Right cardiac atrium (tissue), 5 donors: Measurements from ENCODE around the gene PDE4B. TPM values are rescaled to one million over a fixed set of nuclear protein-coding genes. Genes with fewer than 3 reads are reported as not detected.

Source experiments
- ATAC-seq, 2 donors: fragments of 200-7000 bp; cut with Tn5 transposase; one replicate each; pipeline versions ENCODE4 v1.8.0 to v1.9.1; 2020; ENCODE audit warnings: moderate library complexity in 2 of 2, mild to moderate bottlenecking in 1 of 2
- DNase-seq, 3 donors: peaks; one replicate each; pipeline ENCODE4 v3.0.0-alpha.2; 2020
- H3K27ac ChIP-seq: one replicate; pipeline ENCODE4 v1.5.1; 2013; ENCODE audit warnings: mild to moderate bottlenecking, low read length, control low read depth, moderate library complexity
- H3K27me3 ChIP-seq: one replicate; pipeline ENCODE4 v1.6.1; 2013; ENCODE audit not compliant: control insufficient read depth, insufficient read depth
- H3K4me1 ChIP-seq: one replicate; pipeline ENCODE4 v1.6.1; 2013; ENCODE audit warnings: low read length; ENCODE audit not compliant: control insufficient read depth, insufficient read depth
- H3K4me3 ChIP-seq: one replicate; pipeline ENCODE4 v1.5.1; 2013; ENCODE audit warnings: low read length, control low read depth
- H3K9me3 ChIP-seq: one replicate; pipeline ENCODE4 v1.6.1; 2013; ENCODE audit warnings: low read length; ENCODE audit not compliant: control insufficient read depth
- WGBS: extraction: QIAGEN DNeasy Blood & Tissue Kit; methylation state at CpG from one replicate; pipeline ENCODE4 v1.1.7; 2013; 5-methylcytosine and 5-hydroxymethylcytosine counted together
- intact Hi-C, 4 donors: fragments of 100-400 bp; cut with DNase I; formaldehyde crosslinking; loops; one replicate each; pipeline versions ENCODE4 v1.11.0 to v1.14.0; 2022 to 2023
- polyA plus RNA-seq: library from polyadenylated mRNA; stranded (reverse); fragments of 200-250 nt; gene quantifications from one replicate; pipeline ENCODE4 v1.2.3, GENCODE V29; 2013
- total RNA-seq, 4 donors: library from RNA; stranded (reverse); fragmentation: NEBNext Ultra II Directional; extraction: Animal tissue kit (Norgen Biotek cat#: 25700); gene quantifications; one replicate each; pipeline ENCODE4 v1.2.1, GENCODE V29; 2021
- donor health status: healthy with polysubstance abuse.
- donor health status: DM: no; HTN: yes; CAD: no.
- donor health status: DM: no; HTN: no; CAD: no.
- donor health status: DM: no; HTN: yes; CAD: no; lungs with severe emphysema.
- donor health status: DM: yes; HTN: yes; CAD: no.

PDE4B gene
- total and polyA plus RNA-seq, 5 donors = 8.2 to 37.5 (median 26.0) TPM

DNA sequence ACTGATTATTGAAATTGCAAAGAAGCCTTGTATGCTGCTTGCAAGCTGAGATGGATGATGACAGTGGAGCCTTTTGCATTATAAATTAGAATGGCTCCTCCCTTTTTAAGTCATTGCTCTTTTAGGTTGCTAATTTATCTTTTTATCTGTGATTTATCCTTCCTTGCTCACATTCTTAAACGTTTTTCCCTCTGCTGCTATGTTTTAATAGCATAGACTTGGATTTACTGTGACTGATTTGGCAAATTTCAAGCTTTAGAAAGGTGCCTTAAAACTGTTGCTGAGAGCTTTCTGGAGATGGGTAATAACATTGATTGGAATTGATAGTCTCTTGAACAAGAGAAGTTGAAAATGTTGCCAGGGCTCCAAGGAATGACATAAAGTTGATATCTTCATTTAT is 427.8 kb downstream of the PDE4B start:
- 10% methylated on average over 1 of the region's 1 CpG for WGBS
- H3K4me1 ChIP-seq = no peaks in the 10 kb centered on the region
- no peaks in the 10 kb centered on the region for H3K9me3 ChIP-seq
- ATAC-seq (no peak), DNase-seq (no peak)
- intact Hi-C loops = no loop called here
- no peak overlapping the region for H3K27ac ChIP-seq
- H3K27me3 ChIP-seq = no peaks in the 10 kb centered on the region
- no peak overlapping the region for H3K4me3 ChIP-seq

DNA sequence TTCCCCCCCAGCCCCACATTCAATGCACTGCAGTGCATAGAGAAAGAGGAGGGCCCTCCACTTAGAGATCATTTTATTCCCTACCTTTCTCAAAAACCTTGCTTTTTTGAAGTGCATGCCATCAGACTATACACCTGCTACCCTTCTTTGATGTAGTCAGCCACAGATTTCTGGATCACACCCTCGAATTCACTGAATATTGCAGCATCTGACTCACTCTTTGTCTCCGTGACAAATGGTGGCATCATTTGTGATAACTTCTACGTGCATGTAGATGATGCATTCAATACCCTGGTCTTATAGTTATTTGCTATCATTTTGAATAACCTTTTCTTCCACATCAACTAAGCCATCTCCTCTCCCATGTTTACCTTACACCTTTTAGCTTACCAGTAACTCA is 431.0 kb downstream of the PDE4B start:
- no peaks in the 10 kb centered on the region for H3K27me3 ChIP-seq
- ATAC-seq = no peak
- intact Hi-C loops = no loop called here
- H3K4me3 ChIP-seq = no peak overlapping the region
- no peak for DNase-seq
- WGBS = 80% methylated on average over 3 of the region's 3 CpGs
- H3K9me3 ChIP-seq = no peaks in the 10 kb centered on the region
- no peaks in the 10 kb centered on the region for H3K4me1 ChIP-seq
- no peak overlapping the region for H3K27ac ChIP-seq

GRCh38 chr1:66226985-66227384 is 434.3 kb downstream of the PDE4B start:
- Histone ChIP-seq H3K27ac (no peak overlapping the region), H3K9me3 (no peaks in the 10 kb centered on the region), H3K4me3 (no peak overlapping the region), H3K27me3 (no peaks in the 10 kb centered on the region), H3K4me1 (no peaks in the 10 kb centered on the region)
- DNase-seq (no peak), ATAC-seq (no peak)
- 89% methylated on average over 4 of the region's 4 CpGs for WGBS
- intact Hi-C loops = no loop called here

DNA sequence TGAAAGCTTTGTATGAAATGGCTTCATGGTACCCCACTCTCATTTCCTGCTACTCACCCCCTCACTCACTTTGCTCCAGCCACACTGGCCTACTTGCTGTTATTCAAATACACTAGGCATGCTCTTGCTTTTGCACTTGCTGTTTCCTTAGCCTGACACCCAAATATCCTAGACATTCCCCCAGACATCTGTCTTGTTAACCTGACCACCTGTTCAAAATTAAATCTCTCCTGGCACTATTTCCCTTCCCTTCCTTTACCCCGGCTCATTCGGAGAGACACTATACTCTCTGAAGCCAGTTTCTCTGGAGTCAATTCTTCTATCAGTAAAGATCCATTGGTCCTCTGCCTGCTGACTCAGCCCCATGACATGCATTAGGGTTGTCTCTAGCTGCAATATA is 435.3 kb downstream of the PDE4B start:
- Histone ChIP-seq H3K9me3 (no peaks in the 10 kb centered on the region), H3K27ac (no peak overlapping the region), H3K27me3 (no peaks in the 10 kb centered on the region), H3K4me1 (no peaks in the 10 kb centered on the region), H3K4me3 (no peak overlapping the region)
- intact Hi-C loops = no loop called here
- DNase-seq (no peak), ATAC-seq (no peak)
- 93% methylated on average over 2 of the region's 2 CpGs for WGBS

GRCh38 chr1:66231217-66231616 is 438.5 kb downstream of the PDE4B start:
- ATAC-seq (no peak), DNase-seq (no peak)
- Histone ChIP-seq H3K27me3 (no peaks in the 10 kb centered on the region), H3K4me1 (no peaks in the 10 kb centered on the region), H3K4me3 (no peak overlapping the region), H3K27ac (no peak overlapping the region), H3K9me3 (no peaks in the 10 kb centered on the region)
- intact Hi-C loops = no loop called here

GRCh38 chr1:66231681-66232463 is 439.2 kb downstream of the PDE4B start:
- 77% methylated on average over 5 of the region's 5 CpGs for WGBS
- DNase-seq (no peak), ATAC-seq (no peak)
- Histone ChIP-seq H3K27me3 (no peaks in the 10 kb centered on the region), H3K27ac (no peak overlapping the region), H3K4me3 (no peak overlapping the region), H3K4me1 (no peaks in the 10 kb centered on the region), H3K9me3 (no peaks in the 10 kb centered on the region)
- intact Hi-C loops = no loop called here

DNA sequence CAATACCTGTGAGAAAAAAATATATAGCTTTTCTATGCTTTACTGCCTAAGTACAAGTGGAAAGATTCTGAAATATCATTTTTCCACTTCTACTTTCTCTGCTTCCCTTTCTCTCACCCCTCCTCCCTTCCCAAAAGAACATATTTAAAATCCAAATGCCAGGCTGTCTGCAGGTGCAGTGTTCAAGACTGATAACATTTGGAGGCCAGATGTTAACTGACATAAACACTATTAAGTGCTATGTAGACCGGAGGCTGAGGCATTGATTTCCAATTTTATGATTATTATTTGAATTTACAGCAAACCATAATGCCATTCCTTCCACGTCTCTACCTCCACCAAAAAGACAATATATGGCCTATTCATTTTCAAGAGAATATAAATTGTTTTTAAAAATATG is 444.3 kb downstream of the PDE4B start:
- no peaks in the 10 kb centered on the region for H3K27me3 ChIP-seq
- ATAC-seq (no peak), DNase-seq (no peak)
- no peaks in the 10 kb centered on the region for H3K4me1 ChIP-seq
- no peak overlapping the region for H3K4me3 ChIP-seq
- intact Hi-C loops = no loop called here
- no peaks in the 10 kb centered on the region for H3K9me3 ChIP-seq
- no peak overlapping the region for H3K27ac ChIP-seq
- WGBS = 90% methylated on average over 2 of the region's 2 CpGs

GRCh38 chr1:66237722-66238479 is 445.2 kb downstream of the PDE4B start:
- ATAC-seq = no peak
- no peak overlapping the region for H3K4me3 ChIP-seq
- no peaks in the 10 kb centered on the region for H3K4me1 ChIP-seq
- intact Hi-C loops = no loop called here
- H3K27me3 ChIP-seq = no peaks in the 10 kb centered on the region
- H3K9me3 ChIP-seq = no peaks in the 10 kb centered on the region
- 68% methylated on average over 5 of the region's 5 CpGs for WGBS
- DNase-seq = no peak
- no peak overlapping the region for H3K27ac ChIP-seq

DNA sequence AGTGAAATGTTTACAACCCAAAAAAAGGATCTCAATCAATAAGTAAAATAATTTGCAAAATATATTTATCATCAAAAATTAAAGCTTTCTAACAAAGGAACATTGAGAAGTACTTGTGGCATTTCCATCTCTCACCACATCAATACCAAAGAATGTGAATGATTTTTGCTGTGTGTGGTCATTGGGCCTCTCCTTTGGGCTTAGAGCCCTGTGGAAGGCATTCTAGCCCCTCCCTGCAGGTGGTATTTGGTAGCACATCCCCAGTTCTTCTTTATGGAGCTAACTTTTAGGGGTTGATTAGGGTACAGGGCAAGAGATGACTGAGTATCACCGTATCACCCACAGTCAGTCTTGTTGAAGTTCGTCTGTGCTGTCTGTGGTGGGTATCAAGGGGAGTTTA is 447.1 kb downstream of the PDE4B start:
- no peak for DNase-seq
- no peaks in the 10 kb centered on the region for H3K9me3 ChIP-seq
- ATAC-seq = no peak
- WGBS = 95% methylated on average over 2 of the region's 2 CpGs
- H3K27me3 ChIP-seq = no peaks in the 10 kb centered on the region
- no peaks in the 10 kb centered on the region for H3K4me1 ChIP-seq
- no peak overlapping the region for H3K27ac ChIP-seq
- intact Hi-C loops = loop anchor here in 2 of 4 donors (5.0 kb wide), 2 partner anchors 278 to 283 kb away; no protein-coding TSS in a partner anchor
- no peak overlapping the region for H3K4me3 ChIP-seq

DNA sequence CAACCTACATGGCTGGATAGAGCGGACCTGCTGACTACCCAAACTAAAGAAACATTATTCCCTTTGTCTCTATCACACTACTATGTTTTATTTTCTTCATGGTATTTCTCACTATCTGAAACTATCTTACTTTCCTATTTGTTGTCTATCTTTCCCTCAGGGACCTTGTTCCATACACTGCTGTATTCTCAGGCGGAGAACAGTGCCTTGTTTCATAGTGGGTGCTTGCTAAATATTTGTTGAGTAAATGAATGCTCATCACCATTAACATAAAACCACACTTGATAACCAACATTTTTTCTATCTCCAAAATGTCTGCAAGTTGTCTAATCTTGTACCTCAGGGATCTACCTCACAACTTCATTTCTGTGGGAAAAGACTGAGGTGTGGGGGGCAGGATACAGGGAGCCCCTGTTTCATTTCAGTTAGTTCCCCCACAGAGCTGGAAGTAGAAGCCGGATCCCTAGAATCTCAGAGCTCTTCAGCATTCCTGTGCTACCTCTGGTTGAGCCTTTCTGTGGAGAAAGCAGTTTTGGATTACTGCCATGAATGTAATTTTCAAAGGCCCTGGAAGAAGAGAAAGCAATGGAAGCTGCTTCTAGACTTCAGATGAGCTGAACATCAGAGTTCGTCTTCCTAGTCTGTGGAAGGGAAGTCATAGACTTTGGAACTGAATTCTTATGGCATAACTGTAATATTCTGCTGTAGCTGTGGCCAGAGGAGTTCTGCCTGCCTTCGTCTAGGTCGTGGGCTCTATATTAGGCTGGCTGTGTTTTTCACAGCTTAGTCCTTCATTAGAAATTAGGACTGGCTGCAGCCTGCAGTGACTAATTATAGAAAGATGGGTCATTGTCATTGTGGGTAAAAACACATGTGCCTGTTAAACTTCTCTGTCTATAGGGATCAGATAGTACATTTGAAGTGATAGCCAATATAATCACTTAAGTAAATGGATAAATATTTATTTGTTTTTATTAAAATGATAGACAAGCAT is 448.1 kb downstream of the PDE4B start:
- Histone ChIP-seq H3K27me3 (no peaks in the 10 kb centered on the region), H3K4me3 (no peak overlapping the region), H3K27ac (no peak overlapping the region), H3K9me3 (no peaks in the 10 kb centered on the region), H3K4me1 (no peaks in the 10 kb centered on the region)
- DNase-seq (no peak), ATAC-seq (no peak)
- 83% methylated on average over 6 of the region's 6 CpGs for WGBS
- intact Hi-C loops = loop anchor here in 2 of 4 donors (5.0 kb wide), 2 partner anchors 278 to 283 kb away; no protein-coding TSS in a partner anchor
